NCI-H1930 (cell line): ENCODE measurements around the gene ELP1.

ENCODE experiments used
- DNase-seq, 2 experiments: peaks; one replicate each; lab custom pipeline; 2025; lab: John Stamatoyannopoulos, UW

Gene ELP1

GRCh38 chr9:108882052-108882888 lies 51.7 kb downstream of the ELP1 start:
- DNase-seq = no peak

- no peak for DNase-seq
These were observed 53.1 kb downstream of the ELP1 start for GRCh38 chr9:108880738-108881316.

- no peak for DNase-seq
These were observed 56.4 kb downstream of the ELP1 start for GRCh38 chr9:108877524-108877923.

- no peak for DNase-seq
These were observed 57.5 kb downstream of the ELP1 start for GRCh38 chr9:108876425-108876824.

- no peak for DNase-seq
These were observed 59.7 kb downstream of the ELP1 start for GRCh38 chr9:108874058-108874788.

GRCh38 chr9:108869092-108869725 lies 64.7 kb downstream of the ELP1 start:
- no peak for DNase-seq

- no peak for DNase-seq
These were observed 66.1 kb downstream of the ELP1 start for GRCh38 chr9:108867829-108868228.

- no peak for DNase-seq
These were observed 66.8 kb downstream of the ELP1 start for GRCh38 chr9:108867116-108867515.

- no peak for DNase-seq
These were observed 67.9 kb downstream of the ELP1 start for GRCh38 chr9:108866001-108866420.

GRCh38 chr9:108865037-108865436 lies 68.9 kb downstream of the ELP1 start:
- no peak for DNase-seq

- DNase-seq = no peak
These were observed 69.5 kb downstream of the ELP1 start for GRCh38 chr9:108864446-108864845.

GRCh38 chr9:108863891-108864290 lies 70.0 kb downstream of the ELP1 start:
- DNase-seq = no peak

- no peak for DNase-seq
These were observed 71.9 kb downstream of the ELP1 start, which contains the start of gene ACTL7A for GRCh38 chr9:108861997-108862396. Gene ACTL7A, plus strand, starts transcription at chr9:108862266. Its CDS starts 57 bp downstream, at chr9:108862323.

- DNase-seq = no peak
These were observed 72.5 kb downstream of the ELP1 start for GRCh38 chr9:108861464-108861863.

GRCh38 chr9:108860764-108861163 lies 73.2 kb downstream of the ELP1 start:
- no peak for DNase-seq

GRCh38 chr9:108860354-108860753 lies 73.6 kb downstream of the ELP1 start:
- no peak for DNase-seq

GRCh38 chr9:108859459-108860114 lies 74.3 kb downstream of the ELP1 start:
- DNase-seq = no peak

GRCh38 chr9:108857572-108857971 lies 76.4 kb downstream of the ELP1 start:
- no peak for DNase-seq

- no peak for DNase-seq
These were observed 78.0 kb downstream of the ELP1 start, which contains the start of gene ACTL7B for GRCh38 chr9:108855888-108856287. Gene ACTL7B, minus strand, starts transcription at chr9:108855986. Its CDS starts 56 bp downstream, at chr9:108855930.

GRCh38 chr9:108855529-108855886 lies 78.4 kb downstream of the ELP1 start:
- no peak for DNase-seq

- no peak for DNase-seq
These were observed 79.0 kb downstream of the ELP1 start for GRCh38 chr9:108854641-108855528.
